Measurements from ENCODE around the gene MGARP. TPM values are rescaled to one million over a fixed set of nuclear protein-coding genes. Genes with fewer than 3 reads are reported as not detected.

Gene MGARP
- total RNA-seq, 6 donors from 2014 or later, result 0.43 to 0.98 TPM; not detected in 4

DNA sequence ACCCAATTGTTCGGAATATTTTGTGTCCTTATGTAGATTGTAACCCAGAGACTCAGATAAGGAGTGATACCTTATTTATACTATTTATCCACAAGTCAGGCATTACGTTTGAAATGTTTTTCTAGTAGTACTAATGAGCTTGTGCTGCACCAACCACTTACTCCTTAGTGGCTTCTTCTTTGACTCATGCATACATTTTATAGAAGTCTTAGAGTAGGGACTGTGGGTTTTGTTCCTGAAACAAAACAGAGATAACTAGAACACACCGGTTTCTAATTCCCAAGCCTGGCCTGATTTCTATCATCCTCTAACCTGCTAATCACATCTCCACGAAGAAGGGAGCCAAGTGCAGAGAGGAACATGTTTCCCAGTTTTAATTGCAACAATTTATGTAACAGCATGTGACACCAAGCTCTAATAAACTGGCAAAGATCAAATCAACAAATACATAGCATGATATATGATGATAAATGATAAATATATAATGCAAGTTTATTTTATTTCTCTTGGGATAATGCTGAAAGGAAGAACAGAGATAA lies 32.3 kb downstream of the MGARP start:
- Histone ChIP-seq H3K36me3 (no peaks in the 10 kb centered on the region), H3K9me3 (no peaks in the 10 kb centered on the region), H3K27me3 (no peaks in the 10 kb centered on the region), H3K4me1 (no peaks in the 10 kb centered on the region), H3K4me3 (no peak overlapping the region), H3K27ac (no peak overlapping the region)
- no peak for ATAC-seq (ENCODE audit: low FRiP score in 2 of 2)
- 83 to 86% methylated on average over 4 of the region's 4 CpGs for WGBS, 2 donors
- TF ChIP-seq POLR2A (IDR thresholded peaks at IDR 0.05) (no peak), EP300 (IDR thresholded peaks at IDR 0.05) (no peak), POLR2AphosphoS5 (IDR thresholded peaks at IDR 0.05) (no peak), CTCF (IDR thresholded peaks at IDR 0.05) (no peak)
- no peak for DNase-seq

GRCh38 chr4:139247241-139247640 lies 32.8 kb downstream of the MGARP start:
- no peaks in the 10 kb centered on the region for H3K4me1 ChIP-seq
- no peak overlapping the region for H3K4me3 ChIP-seq
- DNase-seq, result no peak
- no peak for ATAC-seq (ENCODE audit: low FRiP score in 2 of 2)
- H3K36me3 ChIP-seq, result no peaks in the 10 kb centered on the region
- no peak overlapping the region for H3K27ac ChIP-seq
- TF ChIP-seq POLR2A (IDR thresholded peaks at IDR 0.05) (no peak), POLR2AphosphoS5 (IDR thresholded peaks at IDR 0.05) (no peak), CTCF (IDR thresholded peaks at IDR 0.05) (no peak), EP300 (IDR thresholded peaks at IDR 0.05) (no peak)
- no peaks in the 10 kb centered on the region for H3K27me3 ChIP-seq
- no peaks in the 10 kb centered on the region for H3K9me3 ChIP-seq

- no peak for TF ChIP-seq POLR2A (IDR thresholded peaks at IDR 0.05)
- TF ChIP-seq CTCF (IDR thresholded peaks at IDR 0.05), result no peak
- no peak for TF ChIP-seq POLR2AphosphoS5 (IDR thresholded peaks at IDR 0.05)
- TF ChIP-seq EP300 (IDR thresholded peaks at IDR 0.05), result no peak
- ATAC-seq (ENCODE audit: low FRiP score in 2 of 2) (no peak), DNase-seq (no peak)
- Histone ChIP-seq H3K9me3 (no peaks in the 10 kb centered on the region), H3K4me3 (no peak overlapping the region), H3K27ac (no peak overlapping the region), H3K36me3 (no peaks in the 10 kb centered on the region), H3K27me3 (no peaks in the 10 kb centered on the region), H3K4me1 (no peaks in the 10 kb centered on the region)
- WGBS, 2 donors, result 60 to 74% methylated on average over 3 of the region's 3 CpGs
These were observed 33.9 kb downstream of the MGARP start for GRCh38 chr4:139246166-139246565.

- Histone ChIP-seq H3K9me3 (no peaks in the 10 kb centered on the region), H3K36me3 (no peaks in the 10 kb centered on the region), H3K4me3 (no peak overlapping the region), H3K27me3 (no peaks in the 10 kb centered on the region), H3K4me1 (no peaks in the 10 kb centered on the region), H3K27ac (no peak overlapping the region)
- TF ChIP-seq POLR2A (IDR thresholded peaks at IDR 0.05), result no peak
- TF ChIP-seq CTCF (IDR thresholded peaks at IDR 0.05), result no peak
- no peak for TF ChIP-seq EP300 (IDR thresholded peaks at IDR 0.05)
- TF ChIP-seq POLR2AphosphoS5 (IDR thresholded peaks at IDR 0.05), result no peak
- WGBS, 2 donors, result 64 to 70% methylated on average over 1 of the region's 1 CpG
- ATAC-seq (ENCODE audit: low FRiP score in 2 of 2), result no peak
- DNase-seq, result no peak
These were observed 34.4 kb downstream of the MGARP start for GRCh38 chr4:139245590-139245989.
